GM19438 (cell line): Measurements from ENCODE around the gene THOC6.

Source experiments
- ATAC-seq: cut with Tn5 transposase; IDR thresholded peaks from one replicate; pipeline ENCODE4 v1.9.1; 2021; ENCODE audit warnings: low read depth; ENCODE audit not compliant: unreplicated experiment

THOC6 gene

DNA sequence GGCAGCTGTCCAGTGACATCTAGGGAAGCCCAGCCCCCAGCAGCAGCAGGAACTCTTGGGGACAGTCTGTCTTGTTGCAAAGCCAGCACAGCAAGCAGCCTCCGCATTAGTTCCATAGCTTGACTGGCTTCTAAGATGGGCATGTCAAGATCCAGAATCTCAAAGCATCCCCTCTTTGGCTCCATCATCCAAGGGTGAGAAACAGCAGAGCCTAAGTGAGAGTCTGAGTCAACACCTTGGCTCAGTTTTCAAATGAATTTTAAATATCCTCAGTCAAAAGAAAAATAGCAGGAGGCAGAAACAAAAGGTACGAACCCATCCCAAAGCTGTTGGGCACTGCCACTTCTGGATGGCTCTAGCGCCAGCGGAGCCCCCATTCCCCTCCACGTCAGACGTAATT lies 8.9 kb upstream of the THOC6 start:
- ATAC-seq, result no peak

DNA sequence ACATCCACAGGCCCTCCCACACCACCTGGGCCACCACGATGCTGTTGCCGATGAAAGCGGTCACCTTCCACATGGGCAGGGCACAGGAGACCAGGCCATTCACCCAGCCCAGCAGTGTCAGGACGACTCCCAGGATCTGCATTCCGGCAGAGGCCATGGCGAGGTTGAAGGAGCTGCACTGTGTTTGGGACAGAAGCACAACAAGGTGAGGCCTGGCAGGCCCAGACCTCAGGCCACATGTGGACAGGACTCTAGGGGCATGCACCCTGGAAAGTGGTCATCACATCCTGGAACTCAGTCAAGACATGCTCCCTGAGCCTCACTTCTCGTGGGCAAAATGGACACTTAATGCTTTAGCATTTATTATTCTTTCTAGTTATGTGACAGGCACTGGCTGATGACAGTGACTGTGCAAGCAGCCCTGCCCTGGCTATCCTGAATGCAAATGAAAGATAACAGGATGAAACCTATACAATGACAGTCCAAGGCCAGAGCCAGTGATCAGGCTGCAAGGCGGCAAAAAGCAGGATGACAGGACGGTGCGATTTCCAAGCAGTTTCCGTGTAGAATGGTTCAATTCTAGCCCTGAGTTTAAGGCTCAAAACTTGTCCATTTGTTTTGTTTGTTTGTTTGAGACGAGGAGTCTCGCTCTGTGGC lies 7.8 kb upstream of the THOC6 start:
- no peak for ATAC-seq

DNA sequence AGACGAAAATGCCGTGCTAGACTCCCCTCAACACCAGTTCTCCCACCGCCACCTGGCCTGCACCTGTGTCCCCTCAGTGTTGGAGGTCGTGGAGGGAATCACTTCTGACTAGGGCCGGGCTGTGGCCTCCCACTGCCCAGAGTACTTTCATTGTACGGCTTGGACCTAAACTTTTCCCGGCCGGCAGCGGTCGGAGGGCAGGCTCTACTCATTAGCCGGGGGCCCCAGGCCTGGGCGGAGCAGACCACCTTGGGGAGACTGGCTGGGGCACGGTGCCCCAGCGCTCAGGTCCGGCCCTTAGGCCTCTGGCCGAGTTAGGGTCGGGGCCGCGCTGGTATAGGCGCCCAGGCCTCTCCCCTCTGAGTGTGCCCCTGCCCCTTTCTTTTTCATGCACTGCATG lies 6.5 kb upstream of the THOC6 start:
- no peak for ATAC-seq

GRCh38 chr16:3017794-3018506 lies 5.9 kb upstream of the THOC6 start, which contains the start of gene CLDN6:
CLDN6 (minus strand) TSS chr16:3018183; CDS start chr16:3016021, 2,162 bp downstream.
- no peak for ATAC-seq

GRCh38 chr16:3019594-3020246 lies 4.1 kb upstream of the THOC6 start:
- ATAC-seq, result no peak

DNA sequence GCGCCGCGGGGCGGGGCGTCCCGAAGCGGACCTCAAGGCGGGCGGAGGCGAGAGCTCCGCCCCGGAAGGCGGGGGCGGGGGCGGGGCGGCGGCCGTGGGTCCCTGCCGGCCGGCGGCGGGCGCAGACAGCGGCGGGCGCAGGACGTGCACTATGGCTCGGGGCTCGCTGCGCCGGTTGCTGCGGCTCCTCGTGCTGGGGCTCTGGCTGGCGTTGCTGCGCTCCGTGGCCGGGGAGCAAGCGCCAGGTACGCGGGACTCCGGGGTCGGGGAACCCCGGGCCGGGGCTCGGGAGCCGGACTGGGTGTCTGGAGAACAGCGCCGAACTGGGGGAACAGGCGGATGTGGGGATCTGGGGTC lies 3.6 kb upstream of the THOC6 start, which contains the start of gene TNFRSF12A:
Gene TNFRSF12A (plus strand): TSS at position 122 of the 357 bp plus-strand sequence. CDS start 30 bp downstream, at position 152.
- ATAC-seq, result no peak

DNA sequence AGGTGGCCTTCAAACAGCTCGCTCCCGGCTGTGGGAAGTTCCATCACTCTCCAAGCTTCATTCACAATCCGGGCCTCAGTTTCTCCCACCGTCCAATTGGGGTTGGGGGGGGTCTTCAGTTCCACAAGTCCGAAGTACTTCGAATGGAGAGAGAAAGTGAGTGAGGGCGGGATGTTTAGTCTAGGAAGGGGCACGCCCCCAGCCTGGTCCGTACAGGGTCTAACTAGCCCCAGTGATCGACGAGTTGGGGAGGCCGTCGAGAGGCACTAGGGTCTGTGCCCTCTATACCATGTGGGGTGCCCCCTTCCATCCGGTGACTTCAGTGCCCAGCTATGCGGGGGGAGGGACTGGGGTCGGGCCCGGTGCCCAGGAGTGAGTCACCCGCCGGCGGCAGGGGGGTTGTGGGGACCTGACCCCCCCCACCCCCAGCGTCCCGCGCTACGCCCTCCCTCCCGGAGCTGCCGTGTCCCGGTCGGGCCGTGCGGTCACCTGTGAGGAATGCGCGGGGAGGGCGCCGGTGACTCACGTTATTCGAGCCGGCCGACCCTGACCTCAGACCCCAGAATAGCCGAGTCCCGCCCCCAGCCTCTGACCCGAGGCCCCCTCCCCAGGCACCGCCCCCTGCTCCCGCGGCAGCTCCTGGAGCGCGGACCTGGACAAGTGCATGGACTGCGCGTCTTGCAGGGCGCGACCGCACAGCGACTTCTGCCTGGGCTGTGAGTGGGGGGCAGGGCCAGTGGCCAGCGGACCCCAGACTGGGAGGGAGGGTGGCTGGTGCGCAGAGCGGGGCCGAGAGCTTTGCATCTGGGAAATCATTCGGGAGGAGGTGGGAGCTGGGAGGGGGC lies 3.0 kb upstream of the THOC6 start:
- ATAC-seq, result no peak

DNA sequence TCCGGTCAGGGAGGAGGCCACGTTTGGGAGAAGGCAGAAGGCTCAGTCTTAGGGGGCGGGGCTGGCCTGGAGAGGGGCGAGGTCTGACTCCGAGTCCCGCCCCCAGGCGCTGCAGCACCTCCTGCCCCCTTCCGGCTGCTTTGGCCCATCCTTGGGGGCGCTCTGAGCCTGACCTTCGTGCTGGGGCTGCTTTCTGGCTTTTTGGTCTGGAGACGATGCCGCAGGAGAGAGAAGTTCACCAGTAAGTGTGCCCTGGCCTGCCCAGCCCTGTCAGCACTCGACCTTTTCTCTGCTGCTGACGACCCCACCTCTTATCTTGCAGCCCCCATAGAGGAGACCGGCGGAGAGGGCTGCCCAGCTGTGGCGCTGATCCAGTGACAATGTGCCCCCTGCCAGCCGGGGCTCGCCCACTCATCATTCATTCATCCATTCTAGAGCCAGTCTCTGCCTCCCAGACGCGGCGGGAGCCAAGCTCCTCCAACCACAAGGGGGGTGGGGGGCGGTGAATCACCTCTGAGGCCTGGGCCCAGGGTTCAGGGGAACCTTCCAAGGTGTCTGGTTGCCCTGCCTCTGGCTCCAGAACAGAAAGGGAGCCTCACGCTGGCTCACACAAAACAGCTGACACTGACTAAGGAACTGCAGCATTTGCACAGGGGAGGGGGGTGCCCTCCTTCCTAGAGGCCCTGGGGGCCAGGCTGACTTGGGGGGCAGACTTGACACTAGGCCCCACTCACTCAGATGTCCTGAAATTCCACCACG lies 2.2 kb upstream of the THOC6 start:
- no peak for ATAC-seq

DNA sequence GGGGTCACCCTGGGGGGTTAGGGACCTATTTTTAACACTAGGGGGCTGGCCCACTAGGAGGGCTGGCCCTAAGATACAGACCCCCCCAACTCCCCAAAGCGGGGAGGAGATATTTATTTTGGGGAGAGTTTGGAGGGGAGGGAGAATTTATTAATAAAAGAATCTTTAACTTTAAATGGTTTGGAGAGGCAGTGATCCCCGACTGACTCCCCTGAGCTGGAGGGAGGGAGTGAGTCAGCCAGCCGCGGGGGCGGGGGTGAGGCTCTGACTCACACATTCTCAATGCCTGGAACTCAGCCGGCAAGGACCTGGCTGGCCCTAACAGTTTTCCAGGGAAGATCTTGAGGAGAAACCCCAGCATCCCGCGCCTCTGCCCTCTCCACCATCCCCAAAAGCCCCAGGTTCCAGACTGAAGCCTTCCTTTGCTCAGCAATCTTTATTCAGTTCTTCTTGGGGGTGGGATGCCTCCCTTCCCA lies 1.6 kb upstream of the THOC6 start:
- ATAC-seq, result no peak

GRCh38 chr16:3022684-3023414 lies 986 bp upstream of the THOC6 start:
- no peak for ATAC-seq

- ATAC-seq, result no peak
Observed at GRCh38 chr16:3023415-3023668, 493 bp upstream of the THOC6 start.

DNA sequence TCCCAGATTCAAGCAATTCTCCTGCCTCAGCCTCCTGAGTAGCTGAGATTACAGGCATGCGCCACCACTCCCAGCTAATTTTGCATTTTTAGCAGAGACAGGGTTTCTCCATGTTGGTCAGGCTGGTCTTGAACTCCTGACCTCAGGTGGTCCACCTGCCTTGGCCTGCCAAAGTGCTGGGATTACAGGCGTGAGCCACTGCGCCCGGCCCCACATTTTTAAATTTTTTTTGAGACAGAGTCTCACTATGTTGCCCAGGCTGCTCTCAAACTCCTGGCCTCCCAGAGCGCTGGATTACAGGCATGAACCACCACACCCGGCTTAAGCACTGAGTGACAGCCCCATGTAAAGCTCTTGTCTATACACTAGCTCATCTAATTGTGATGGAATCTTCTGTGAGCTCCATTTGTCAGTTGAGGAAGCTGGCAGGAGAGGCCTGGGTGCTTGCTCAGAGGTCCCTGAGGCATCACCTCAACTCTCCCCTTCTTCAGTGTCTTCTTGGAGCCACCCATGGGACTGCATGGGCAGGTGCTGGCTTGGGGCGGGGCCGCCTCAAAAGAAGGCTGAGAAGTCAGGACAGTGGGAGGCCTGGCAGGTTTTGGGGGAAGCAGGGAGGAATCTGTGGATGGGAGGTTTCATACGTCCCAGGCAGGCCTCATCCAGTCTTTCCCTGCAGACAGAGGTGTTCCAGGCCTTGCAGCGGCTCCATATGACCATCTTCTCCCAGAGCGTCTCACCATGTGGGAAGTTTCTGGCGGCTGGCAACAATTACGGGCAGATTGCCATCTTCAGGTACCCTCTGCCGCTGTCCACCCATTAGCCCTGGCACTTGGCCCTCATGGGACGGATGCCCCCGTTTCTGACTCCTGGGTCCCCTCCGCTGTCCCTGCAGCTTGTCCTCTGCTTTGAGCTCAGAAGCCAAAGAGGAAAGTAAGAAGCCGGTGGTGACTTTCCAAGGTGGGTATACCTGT lies 1.5 kb downstream of the THOC6 start:
- ATAC-seq, result no peak

DNA sequence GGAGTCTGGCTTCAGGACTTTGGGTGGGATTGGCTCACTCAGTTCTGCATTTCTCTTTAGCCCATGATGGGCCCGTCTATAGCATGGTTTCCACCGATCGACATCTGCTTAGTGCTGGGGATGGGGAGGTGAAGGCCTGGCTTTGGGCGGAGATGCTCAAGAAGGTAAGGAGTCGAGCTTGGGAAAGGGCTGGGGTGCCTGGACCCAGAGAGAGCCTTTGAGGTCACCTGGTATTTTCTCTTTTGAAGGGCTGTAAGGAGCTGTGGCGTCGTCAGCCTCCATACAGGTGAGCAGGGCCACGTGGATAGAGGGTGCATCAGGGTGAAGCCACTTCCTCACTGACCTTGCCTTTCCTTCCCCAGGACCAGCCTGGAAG lies 2.2 kb downstream of the THOC6 start:
- ATAC-seq, result no peak

- ATAC-seq, result no peak
Observed at GRCh38 chr16:3026609-3027488, 3.0 kb downstream of the THOC6 start.

- ATAC-seq, result no peak
Observed at GRCh38 chr16:3027489-3027795, 3.6 kb downstream of the THOC6 start.

GRCh38 chr16:3027983-3028715 lies 4.3 kb downstream of the THOC6 start:
- peak; percentile 38 for ATAC-seq

DNA sequence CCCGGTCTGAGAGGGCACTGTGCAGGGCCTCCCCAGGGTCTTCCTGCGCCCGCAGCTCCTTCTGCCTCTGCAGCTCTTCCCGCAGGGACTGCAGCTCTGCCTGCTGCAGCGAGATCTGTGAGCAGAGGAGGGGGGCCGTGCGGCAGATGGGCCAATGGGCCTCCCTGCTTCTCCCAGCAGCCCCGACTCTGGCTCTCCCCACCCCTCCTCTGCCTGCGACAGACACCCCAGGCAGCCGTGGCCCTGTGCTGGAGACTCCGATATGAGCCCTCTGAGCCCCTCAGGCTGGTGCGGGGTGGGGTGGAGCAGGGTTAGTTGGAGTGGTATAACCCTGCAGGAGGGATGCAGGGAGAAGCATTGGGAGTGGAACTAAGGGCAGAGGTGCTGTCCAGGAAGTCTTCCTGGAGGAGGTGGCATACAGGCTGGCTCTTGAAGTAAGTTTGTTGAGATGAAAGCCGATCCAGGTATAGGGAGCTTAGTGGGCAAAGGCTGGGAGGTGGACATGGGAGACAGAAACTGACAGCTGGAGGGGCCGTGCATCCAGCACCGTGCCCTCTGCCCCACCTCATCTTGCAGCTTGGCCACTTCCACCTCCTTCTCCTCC lies 5.0 kb downstream of the THOC6 start:
- no peak for ATAC-seq
